Mesenchymal stem cell (in vitro differentiated cells and primary cell): ENCODE results near the gene CHRNA4.

Experiments used
- DNase-seq: peaks from one replicate; pipeline ENCODE4 v3.0.0-alpha.2; 2013
- H2AFZ ChIP-seq: one replicate; pipeline ENCODE4 v1.6.1; 2013; ENCODE audit warnings: low read depth, mild to moderate bottlenecking, control low read depth, inconsistent platforms, low read length, moderate library complexity
- H2AK5ac ChIP-seq: 2 replicates; pipeline ENCODE4 v1.6.1; 2013; ENCODE audit warnings: low read length, moderate library complexity, mild to moderate bottlenecking, inconsistent platforms; ENCODE audit not compliant: severe bottlenecking
- H2BK120ac ChIP-seq: one replicate; pipeline ENCODE4 v1.6.1; 2013; ENCODE audit warnings: low read depth, mild to moderate bottlenecking, inconsistent platforms, low read length, moderate library complexity
- H2BK12ac ChIP-seq, 2 experiments: one replicate each; pipeline ENCODE4 v1.6.1; 2013; ENCODE audit warnings: inconsistent platforms in 2 of 2, low read length in 2 of 2, mild to moderate bottlenecking in 2 of 2, moderate library complexity in 2 of 2, control low read depth in 1 of 2
- H2BK15ac ChIP-seq: one replicate; pipeline ENCODE4 v1.6.1; 2013; ENCODE audit warnings: mild to moderate bottlenecking, low read depth, inconsistent platforms; ENCODE audit not compliant: poor library complexity, severe bottlenecking
- H2BK5ac ChIP-seq: 2 replicates; pipeline ENCODE4 v1.6.1; 2013; ENCODE audit warnings: low read depth, mild to moderate bottlenecking, low read length, control low read depth, inconsistent platforms; ENCODE audit not compliant: poor library complexity, severe bottlenecking
- H3K14ac ChIP-seq, 2 experiments: one replicate each; pipeline ENCODE4 v1.6.1; 2013; ENCODE audit warnings: inconsistent platforms in 2 of 2, low read length in 2 of 2, control low read depth in 1 of 2, mild to moderate bottlenecking in 1 of 2, moderate library complexity in 1 of 2
- H3K18ac ChIP-seq, 2 experiments: one replicate each; pipeline ENCODE4 v1.6.1; 2013; ENCODE audit warnings: inconsistent platforms in 2 of 2, low read length in 2 of 2, control low read depth in 1 of 2, low read depth in 1 of 2, mild to moderate bottlenecking in 1 of 2
- H3K23ac ChIP-seq, 2 experiments: one replicate each; pipeline ENCODE4 v1.6.1; 2013; ENCODE audit warnings: inconsistent platforms in 2 of 2, low read length in 2 of 2, mild to moderate bottlenecking in 2 of 2, moderate library complexity in 2 of 2, control low read depth in 1 of 2
- H3K27ac ChIP-seq: 2 replicates; pipeline ENCODE4 v1.5.1; 2013; ENCODE audit warnings: mild to moderate bottlenecking, moderate library complexity, low read length, control low read depth, inconsistent platforms; ENCODE audit not compliant: poor library complexity, severe bottlenecking
- H3K27me3 ChIP-seq, 2 experiments: 2 replicates each; pipeline versions ENCODE4 v1.6.1 to v1.7.0; 2013; ENCODE audit warnings: low read length in 2 of 2, mild to moderate bottlenecking in 2 of 2, moderate library complexity in 2 of 2, control low read depth in 1 of 2, inconsistent platforms in 1 of 2; ENCODE audit not compliant: control insufficient read depth in 1 of 2, insufficient read depth in 1 of 2
- H3K36me3 ChIP-seq, 2 experiments: 2 replicates each; pipeline versions ENCODE4 v1.6.1 to v1.7.0; 2013; ENCODE audit warnings: low read length in 2 of 2, control low read depth in 1 of 2, inconsistent platforms in 1 of 2, low read depth in 1 of 2, mild to moderate bottlenecking in 1 of 2; ENCODE audit not compliant: insufficient read depth in 2 of 2, control insufficient read depth in 1 of 2
- H3K4ac ChIP-seq, 2 experiments: one replicate each; pipeline ENCODE4 v1.6.1; 2013; ENCODE audit warnings: inconsistent platforms in 2 of 2, low read length in 2 of 2, mild to moderate bottlenecking in 2 of 2, moderate library complexity in 2 of 2, control low read depth in 1 of 2, low read depth in 1 of 2
- H3K4me1 ChIP-seq: 2 replicates; pipeline ENCODE4 v1.6.1; 2013; ENCODE audit warnings: low read depth, low read length, control low read depth; ENCODE audit not compliant: control insufficient read depth, insufficient read depth
- H3K4me2 ChIP-seq: 2 replicates; pipeline ENCODE4 v1.6.1; 2013; ENCODE audit warnings: low read length, mild to moderate bottlenecking, inconsistent platforms; ENCODE audit not compliant: poor library complexity, severe bottlenecking
- H3K4me3 ChIP-seq, 2 experiments: 2 replicates each; pipeline versions ENCODE4 v1.5.1 to v1.7.0; 2013; ENCODE audit warnings: low read length in 2 of 2, mild to moderate bottlenecking in 2 of 2, control low read depth in 1 of 2, low read depth in 1 of 2; ENCODE audit not compliant: insufficient read depth in 1 of 2
- H3K79me1 ChIP-seq: replicated peaks from 2 replicates; pipeline ENCODE4 v1.6.1; 2013; ENCODE audit warnings: mild to moderate bottlenecking, control low read depth, low read length, inconsistent platforms; ENCODE audit not compliant: poor library complexity, severe bottlenecking
- H3K9ac ChIP-seq: 2 replicates; pipeline ENCODE4 v1.7.0; 2013; ENCODE audit warnings: mild to moderate bottlenecking, low read length, moderate library complexity
- H3K9me3 ChIP-seq: 2 replicates; pipeline ENCODE4 v1.7.0; 2013; ENCODE audit warnings: mild to moderate bottlenecking, low read length; ENCODE audit not compliant: control insufficient read depth
- H4K8ac ChIP-seq: one replicate; pipeline ENCODE4 v1.6.1; 2013; ENCODE audit warnings: inconsistent platforms, mild to moderate bottlenecking, low read length, moderate library complexity
- H4K91ac ChIP-seq: one replicate; pipeline ENCODE4 v1.6.1; 2013; ENCODE audit warnings: mild to moderate bottlenecking, low read length, inconsistent platforms
- WGBS: methylation state at CpG from one replicate; pipeline ENCODE4 v1.1.7; 2013; ENCODE audit warnings: mixed read lengths; 5-methylcytosine and 5-hydroxymethylcytosine counted together

CHRNA4 gene

GRCh38 chr20:63314015-63314471 is 47.1 kb downstream of the CHRNA4 start:
- H3K27ac ChIP-seq: no peak overlapping the region
- H3K9ac ChIP-seq: no peak overlapping the region
- H2AK5ac ChIP-seq: no peak overlapping the region
- no peak overlapping the region for H3K4ac ChIP-seq
- no peaks in the 10 kb centered on the region for H3K79me1 ChIP-seq
- H4K91ac ChIP-seq: no peak overlapping the region
- H2BK15ac ChIP-seq: no peak overlapping the region
- no peaks in the 10 kb centered on the region for H3K36me3 ChIP-seq
- H3K18ac ChIP-seq: no peak overlapping the region
- H3K4me1 ChIP-seq: peaks cover 8% of the 10 kb centered on the region
- no peak overlapping the region for H3K4me2 ChIP-seq
- H2BK5ac ChIP-seq: no peak overlapping the region
- no peak overlapping the region for H2AFZ ChIP-seq
- H3K23ac ChIP-seq: no peak overlapping the region
- H3K27me3 ChIP-seq: peaks cover 0 to 44% of the 10 kb centered on the region in 2 experiments
- H2BK12ac ChIP-seq: no peak overlapping the region
- no peaks in the 10 kb centered on the region for H3K9me3 ChIP-seq
- no peak overlapping the region for H3K14ac ChIP-seq
- no peak overlapping the region for H4K8ac ChIP-seq
- DNase-seq: no peak
- H3K4me3 ChIP-seq: no peak overlapping the region
- 70% methylated on average over 9 of the region's 9 CpGs for WGBS
- no peak overlapping the region for H2BK120ac ChIP-seq

GRCh38 chr20:63313349-63314014 is 47.7 kb downstream of the CHRNA4 start:
- H2BK120ac ChIP-seq: no peak overlapping the region
- no peak overlapping the region for H3K9ac ChIP-seq
- peaks cover 1 to 45% of the 10 kb centered on the region in 2 experiments for H3K27me3 ChIP-seq
- no peak overlapping the region for H3K14ac ChIP-seq
- no peak overlapping the region for H3K27ac ChIP-seq
- H3K4me1 ChIP-seq: peaks cover 8% of the 10 kb centered on the region
- H3K9me3 ChIP-seq: no peaks in the 10 kb centered on the region
- H3K18ac ChIP-seq: no peak overlapping the region
- no peak overlapping the region for H4K91ac ChIP-seq
- H2BK12ac ChIP-seq: no peak overlapping the region
- DNase-seq: no peak
- no peak overlapping the region for H2AK5ac ChIP-seq
- H3K4ac ChIP-seq: no peak overlapping the region
- WGBS: 85% methylated on average over 24 of the region's 25 CpGs
- H2BK15ac ChIP-seq: no peak overlapping the region
- no peak overlapping the region for H2AFZ ChIP-seq
- H3K36me3 ChIP-seq: no peaks in the 10 kb centered on the region
- no peak overlapping the region for H3K23ac ChIP-seq
- no peak overlapping the region for H4K8ac ChIP-seq
- H2BK5ac ChIP-seq: no peak overlapping the region
- H3K4me3 ChIP-seq: no peak overlapping the region
- no peaks in the 10 kb centered on the region for H3K79me1 ChIP-seq
- H3K4me2 ChIP-seq: no peak overlapping the region

- peaks cover 8% of the 10 kb centered on the region for H3K4me1 ChIP-seq
- no peak overlapping the region for H3K4me2 ChIP-seq
- H3K36me3 ChIP-seq: no peaks in the 10 kb centered on the region
- H3K4ac ChIP-seq: no peak overlapping the region
- H3K14ac ChIP-seq: no peak overlapping the region
- no peak overlapping the region for H2BK5ac ChIP-seq
- WGBS: 83% methylated on average over 22 of the region's 22 CpGs
- H3K79me1 ChIP-seq: no peaks in the 10 kb centered on the region
- no peak overlapping the region for H4K91ac ChIP-seq
- no peak for DNase-seq
- no peak overlapping the region for H3K9ac ChIP-seq
- H2BK15ac ChIP-seq: no peak overlapping the region
- no peak overlapping the region for H2AFZ ChIP-seq
- H3K27ac ChIP-seq: no peak overlapping the region
- H3K27me3 ChIP-seq: peaks cover 8 to 50% of the 10 kb centered on the region in 2 experiments
- H4K8ac ChIP-seq: no peak overlapping the region
- H3K18ac ChIP-seq: no peak overlapping the region
- H3K9me3 ChIP-seq: no peaks in the 10 kb centered on the region
- H2BK12ac ChIP-seq: no peak overlapping the region
- H2AK5ac ChIP-seq: no peak overlapping the region
- no peak overlapping the region for H3K23ac ChIP-seq
- H3K4me3 ChIP-seq: no peak overlapping the region
- H2BK120ac ChIP-seq: no peak overlapping the region
Measured at GRCh38 chr20:63312690-63313348, 48.3 kb downstream of the CHRNA4 start.

- H2BK12ac ChIP-seq: no peak overlapping the region
- no peak overlapping the region for H4K8ac ChIP-seq
- no peak overlapping the region for H3K18ac ChIP-seq
- H2AFZ ChIP-seq: no peak overlapping the region
- peaks cover 8% of the 10 kb centered on the region for H3K4me1 ChIP-seq
- no peak overlapping the region for H3K23ac ChIP-seq
- no peak overlapping the region for H4K91ac ChIP-seq
- no peak overlapping the region for H3K4me3 ChIP-seq
- no peak overlapping the region for H3K4me2 ChIP-seq
- H3K14ac ChIP-seq: no peak overlapping the region
- H2BK120ac ChIP-seq: no peak overlapping the region
- no peak overlapping the region for H3K9ac ChIP-seq
- H3K79me1 ChIP-seq: no peaks in the 10 kb centered on the region
- H2BK15ac ChIP-seq: no peak overlapping the region
- WGBS: 87% methylated on average over 5 of the region's 9 CpGs
- no peak for DNase-seq
- peaks cover 12 to 54% of the 10 kb centered on the region in 2 experiments for H3K27me3 ChIP-seq
- no peak overlapping the region for H2AK5ac ChIP-seq
- no peaks in the 10 kb centered on the region for H3K36me3 ChIP-seq
- H2BK5ac ChIP-seq: no peak overlapping the region
- H3K27ac ChIP-seq: no peak overlapping the region
- no peak overlapping the region for H3K4ac ChIP-seq
- no peaks in the 10 kb centered on the region for H3K9me3 ChIP-seq
Measured at GRCh38 chr20:63312273-63312672, 48.9 kb downstream of the CHRNA4 start.
